Progenitor cell of endocrine pancreas (in vitro differentiated cells): Measurements from ENCODE around the gene TFB1M. TPM values are rescaled to one million over a fixed set of nuclear protein-coding genes. Genes with fewer than 3 reads are reported as not detected.

Experiments
- DNase-seq: peaks from one replicate; pipeline ENCODE4 v3.0.0; 2021; ENCODE audit warnings: low spot score; ENCODE audit not compliant: unreplicated experiment
- H3K27ac Mint-ChIP-seq: 2 replicates; pipeline ENCODE4 v1.8.0; 2021; ENCODE audit warnings: mild to moderate bottlenecking, moderate library complexity, mixed read lengths
- H3K27me3 Mint-ChIP-seq: 2 replicates; pipeline ENCODE4 v1.8.0; 2021; ENCODE audit warnings: mixed read lengths
- H3K36me3 Mint-ChIP-seq: 2 replicates; pipeline ENCODE4 v1.8.0; 2022; ENCODE audit warnings: mixed read lengths; ENCODE audit not compliant: insufficient read depth
- H3K4me1 Mint-ChIP-seq: 2 replicates; pipeline ENCODE4 v1.8.0; 2021; ENCODE audit warnings: low read depth, mixed read lengths
- H3K4me3 Mint-ChIP-seq: 2 replicates; pipeline ENCODE4 v1.8.0; 2021; ENCODE audit warnings: low read depth, mild to moderate bottlenecking, moderate library complexity, mixed read lengths
- H3K9me3 Mint-ChIP-seq: 2 replicates; pipeline ENCODE4 v1.8.0; 2021; ENCODE audit warnings: low read depth, mixed read lengths
- total RNA-seq: library from RNA; stranded (reverse); gene quantifications from 2 replicates; pipeline ENCODE4 v1.2.1, GENCODE V29; 2021
- TF ChIP-seq, protein P1 (sequence below): fragments of 200-600 bp; sonication (generic); IDR thresholded peaks from one replicate; pipeline ENCODE4 v1.5.0; 2021; ENCODE audit warnings: antibody characterized with exemption, mild to moderate bottlenecking; ENCODE audit not compliant: unreplicated experiment

Gene TFB1M
- total RNA-seq, 1 donor from 2014 or later, result 33.2 TPM

DNA sequence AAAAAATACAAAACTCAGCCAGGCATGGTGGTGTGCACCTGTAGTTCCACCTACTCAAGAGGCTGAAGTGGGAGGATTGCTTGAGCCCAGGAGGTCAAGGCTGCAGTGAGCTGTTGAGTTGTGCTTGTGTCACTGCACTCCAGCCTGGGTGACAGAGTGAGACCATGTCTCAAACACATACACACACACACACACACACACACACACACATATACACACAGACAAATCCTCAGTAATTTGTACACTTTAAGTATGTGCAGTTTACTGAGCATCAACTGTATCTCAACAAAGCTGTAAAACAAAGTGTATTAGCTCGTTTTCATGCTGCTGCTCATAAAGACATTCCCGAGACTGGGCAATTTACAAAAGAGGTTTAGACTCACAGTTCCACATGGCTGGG lies 7.3 kb downstream of the TFB1M start:
- Mint-ChIP-seq H3K4me1 (peaks cover 5% of the 10 kb centered on the region), H3K36me3 (peaks cover 21% of the 10 kb centered on the region), H3K4me3 (no peak overlapping the region), H3K27ac (no peak overlapping the region), H3K9me3 (no peaks in the 10 kb centered on the region), H3K27me3 (no peaks in the 10 kb centered on the region)
- DNase-seq, result no peak
- TF ChIP-seq, protein P1, sequence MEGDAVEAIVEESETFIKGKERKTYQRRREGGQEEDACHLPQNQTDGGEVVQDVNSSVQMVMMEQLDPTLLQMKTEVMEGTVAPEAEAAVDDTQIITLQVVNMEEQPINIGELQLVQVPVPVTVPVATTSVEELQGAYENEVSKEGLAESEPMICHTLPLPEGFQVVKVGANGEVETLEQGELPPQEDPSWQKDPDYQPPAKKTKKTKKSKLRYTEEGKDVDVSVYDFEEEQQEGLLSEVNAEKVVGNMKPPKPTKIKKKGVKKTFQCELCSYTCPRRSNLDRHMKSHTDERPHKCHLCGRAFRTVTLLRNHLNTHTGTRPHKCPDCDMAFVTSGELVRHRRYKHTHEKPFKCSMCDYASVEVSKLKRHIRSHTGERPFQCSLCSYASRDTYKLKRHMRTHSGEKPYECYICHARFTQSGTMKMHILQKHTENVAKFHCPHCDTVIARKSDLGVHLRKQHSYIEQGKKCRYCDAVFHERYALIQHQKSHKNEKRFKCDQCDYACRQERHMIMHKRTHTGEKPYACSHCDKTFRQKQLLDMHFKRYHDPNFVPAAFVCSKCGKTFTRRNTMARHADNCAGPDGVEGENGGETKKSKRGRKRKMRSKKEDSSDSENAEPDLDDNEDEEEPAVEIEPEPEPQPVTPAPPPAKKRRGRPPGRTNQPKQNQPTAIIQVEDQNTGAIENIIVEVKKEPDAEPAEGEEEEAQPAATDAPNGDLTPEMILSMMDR, result no peak

DNA sequence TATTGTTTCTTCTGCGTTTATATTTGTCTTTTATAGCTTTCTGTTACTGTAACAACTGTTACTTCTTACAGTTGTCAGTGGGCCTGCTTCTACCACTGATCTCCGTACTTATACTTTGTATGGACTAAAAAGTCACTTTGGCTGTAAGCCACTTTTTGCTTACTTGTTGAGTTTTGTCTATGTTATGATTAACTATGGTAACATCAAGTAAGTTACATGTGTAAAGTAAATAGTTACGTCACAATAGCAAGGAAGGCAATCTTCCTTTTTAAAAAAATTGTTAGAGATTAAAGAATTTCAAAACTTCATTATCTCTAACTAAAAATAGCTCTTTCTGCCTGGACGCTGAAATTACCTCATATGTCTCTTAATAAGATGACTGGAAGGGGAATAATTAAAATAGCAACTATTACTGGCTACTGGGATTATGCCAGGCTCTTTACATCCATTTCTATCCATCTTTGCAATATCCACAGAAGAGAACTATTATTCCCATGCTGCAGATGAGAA lies 10.9 kb downstream of the TFB1M start:
- TF ChIP-seq, protein P1, result no peak
- Mint-ChIP-seq H3K4me3 (no peak overlapping the region), H3K27me3 (no peaks in the 10 kb centered on the region), H3K9me3 (no peaks in the 10 kb centered on the region), H3K27ac (no peak overlapping the region), H3K36me3 (peaks cover 19% of the 10 kb centered on the region), H3K4me1 (no peaks in the 10 kb centered on the region)
- DNase-seq, result no peak

GRCh38 chr6:155301867-155302266 lies 12.4 kb downstream of the TFB1M start:
- Mint-ChIP-seq H3K27me3 (no peaks in the 10 kb centered on the region), H3K4me1 (no peaks in the 10 kb centered on the region), H3K27ac (no peak overlapping the region), H3K36me3 (peaks cover 24% of the 10 kb centered on the region), H3K9me3 (no peaks in the 10 kb centered on the region), H3K4me3 (no peak overlapping the region)
- TF ChIP-seq, protein P1, result no peak
- no peak for DNase-seq

DNA sequence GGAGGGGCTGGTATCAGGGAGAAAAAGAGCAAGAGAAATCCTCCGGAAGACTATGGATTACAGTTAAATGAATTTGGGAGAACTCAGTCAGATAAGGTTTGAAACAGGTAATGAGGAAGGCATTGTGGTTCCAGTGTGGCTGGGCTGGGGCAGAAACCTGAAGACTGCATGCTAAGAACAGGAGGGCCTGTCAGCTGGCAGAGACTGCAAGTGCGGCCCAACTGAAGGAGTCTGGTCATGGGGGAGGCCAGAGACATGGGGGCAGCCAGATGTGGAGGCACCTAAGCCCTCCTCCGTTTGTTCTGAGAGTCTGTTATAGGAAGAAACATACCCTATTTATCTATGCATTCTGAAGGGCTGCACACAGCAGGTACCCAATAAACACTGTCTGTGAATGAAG lies 16.6 kb downstream of the TFB1M start:
- H3K36me3 Mint-ChIP-seq, result peaks cover 30% of the 10 kb centered on the region
- TF ChIP-seq, protein P1, result no peak

GRCh38 chr6:155292711-155293110 lies 21.6 kb downstream of the TFB1M start:
- Mint-ChIP-seq H3K27me3 (no peaks in the 10 kb centered on the region), H3K4me3 (no peak overlapping the region), H3K36me3 (peaks cover 26% of the 10 kb centered on the region), H3K9me3 (no peaks in the 10 kb centered on the region), H3K4me1 (no peaks in the 10 kb centered on the region), H3K27ac (no peak overlapping the region)
- DNase-seq, result no peak
- TF ChIP-seq, protein P1, result no peak

More for the DNA sequence above, 16.6 kb downstream of the TFB1M start:
- Mint-ChIP-seq H3K4me3 (no peak overlapping the region), H3K27ac (no peak overlapping the region), H3K9me3 (no peaks in the 10 kb centered on the region), H3K27me3 (no peaks in the 10 kb centered on the region), H3K4me1 (no peaks in the 10 kb centered on the region)
- DNase-seq, result no peak
